ENCODE results near the gene PRKAG2.

The PRKAG2 gene

GRCh38 chr7:151792086-151792485 lies 84.8 kb downstream of the PRKAG2 start:
- no peak for TF ChIP-seq CTCF (conservative IDR thresholded peaks at IDR 0.05)
- no peak overlapping the region for H3K27ac ChIP-seq

- no peak overlapping the region for H3K27ac ChIP-seq
- no peak for TF ChIP-seq CTCF (conservative IDR thresholded peaks at IDR 0.05)
Observed at GRCh38 chr7:151790830-151791620, 85.9 kb downstream of the PRKAG2 start.

- H3K27ac ChIP-seq = no peak overlapping the region
- TF ChIP-seq CTCF (conservative IDR thresholded peaks at IDR 0.05) = no peak
Observed at GRCh38 chr7:151790095-151790829, 86.7 kb downstream of the PRKAG2 start.

GRCh38 chr7:151789380-151789947 lies 87.5 kb downstream of the PRKAG2 start:
- H3K27ac ChIP-seq = no peak overlapping the region
- no peak for TF ChIP-seq CTCF (conservative IDR thresholded peaks at IDR 0.05)

GRCh38 chr7:151787348-151787747 lies 89.6 kb downstream of the PRKAG2 start:
- no peak overlapping the region for H3K27ac ChIP-seq
- no peak for TF ChIP-seq CTCF (conservative IDR thresholded peaks at IDR 0.05)

GRCh38 chr7:151786936-151787335 lies 90.0 kb downstream of the PRKAG2 start:
- no peak for TF ChIP-seq CTCF (conservative IDR thresholded peaks at IDR 0.05)
- H3K27ac ChIP-seq = no peak overlapping the region

GRCh38 chr7:151786241-151786640 lies 90.7 kb downstream of the PRKAG2 start:
- no peak for TF ChIP-seq CTCF (conservative IDR thresholded peaks at IDR 0.05)
- H3K27ac ChIP-seq = no peak overlapping the region

All from VCaP (cell line).